A673 (cell line): Measurements from ENCODE around the gene ANXA5. TPM values are rescaled to one million over a fixed set of nuclear protein-coding genes. Genes with fewer than 3 reads are reported as not detected.

ENCODE experiments used
- BruUV-seq: library from RNA; stranded (reverse); fragments of 400-500 nt; replicated peaks from 2 replicates; lab custom pipeline; 2021; lab: Mats Ljungman, UMichigan
- CTCF ChIA-PET: fragments of 300-600 bp; sonication (Branson Sonifier 250); formaldehyde crosslinking; loops from one replicate; lab custom pipeline; 2022; ENCODE audit warnings: antibody characterized with exemption; lab: Charles Lee
- POLR2A ChIA-PET: fragments of 300-600 bp; sonication (Branson Sonifier 250); formaldehyde crosslinking; loops from one replicate; lab custom pipeline; 2022; ENCODE audit warnings: antibody characterized with exemption; ENCODE audit not compliant: low non-redundant PET; lab: Charles Lee
- DNase-seq: peaks from one replicate; pipeline ENCODE4 v3.0.0-alpha.2; 2015; ENCODE audit warnings: low spot score
- H3K27ac ChIP-seq: fragments of 200-600 bp; sonication (generic); 2 replicates; pipeline ENCODE4 v1.5.1; 2016; ENCODE audit warnings: mixed run types, low read depth, mild to moderate bottlenecking, mixed read lengths, antibody characterized with exemption, low read length; ENCODE audit not compliant: poor library complexity, severe bottlenecking
- H3K27me3 ChIP-seq: fragments of 200-600 bp; sonication (generic); replicated peaks from 2 replicates; pipeline ENCODE4 v1.6.1; 2017; ENCODE audit warnings: mixed run types, low read depth, mild to moderate bottlenecking, mixed read lengths, antibody characterized with exemption, low read length; ENCODE audit not compliant: insufficient read depth, poor library complexity
- H3K36me3 ChIP-seq: fragments of 200-600 bp; sonication (generic); 2 replicates; pipeline ENCODE4 v1.6.1; 2016; ENCODE audit warnings: mixed run types, mild to moderate bottlenecking, mixed read lengths, antibody characterized with exemption, low read length; ENCODE audit not compliant: insufficient read depth, poor library complexity, severe bottlenecking
- H3K4me1 ChIP-seq: fragments of 200-600 bp; sonication (generic); 2 replicates; pipeline ENCODE4 v1.6.1; 2017; ENCODE audit warnings: mixed run types, mild to moderate bottlenecking, mixed read lengths, antibody characterized with exemption, low read length; ENCODE audit not compliant: insufficient read depth, poor library complexity, severe bottlenecking
- H3K4me3 ChIP-seq: fragments of 200-600 bp; sonication (generic); 2 replicates; pipeline ENCODE4 v1.5.1; 2016; ENCODE audit warnings: low read depth, mixed run types, mild to moderate bottlenecking, mixed read lengths, low read length; ENCODE audit not compliant: poor library complexity, severe bottlenecking
- H3K9me3 ChIP-seq: fragments of 200-600 bp; sonication (generic); 2 replicates; pipeline ENCODE4 v1.6.1; 2016; ENCODE audit warnings: mixed run types, low read depth, mild to moderate bottlenecking, mixed read lengths, antibody characterized with exemption, low read length; ENCODE audit not compliant: poor library complexity, severe bottlenecking
- EZH2 ChIP-seq: fragments of 200-600 bp; sonication (generic); IDR thresholded peaks from 2 replicates; pipeline ENCODE4 v1.6.1; 2017; ENCODE audit warnings: borderline replicate concordance, low read depth, mild to moderate bottlenecking, mixed read lengths, antibody characterized with exemption, low read length; ENCODE audit not compliant: poor library complexity, severe bottlenecking
- intact Hi-C: fragments of 100-400 bp; cut with micrococcal nuclease; formaldehyde crosslinking; loops from one replicate; pipeline ENCODE4 v1.10.0; 2022; ENCODE audit not compliant: unreplicated experiment
- total RNA-seq: library from RNA; stranded (reverse); gene quantifications from 2 replicates; pipeline ENCODE4 v1.2.3, GENCODE V29; 2021
- TF ChIP-seq, protein P1 (sequence below): fragments of 300-800, 200-600 bp; sonication (generic); conservative IDR thresholded peaks from 2 replicates; pipeline ENCODE4 v1.5.1; 2017; ENCODE audit warnings: low read depth, mild to moderate bottlenecking, antibody characterized with exemption, low read length, moderate library complexity, mixed read lengths

ANXA5 gene
- total RNA-seq, 1 experiment from 2014 or later, result 389 TPM

- Histone ChIP-seq H3K27me3 (no peaks in the 10 kb centered on the region), H3K27ac (no peak overlapping the region), H3K4me1 (peaks cover 4% of the 10 kb centered on the region), H3K36me3 (no peaks in the 10 kb centered on the region), H3K4me3 (no peak overlapping the region), H3K9me3 (no peaks in the 10 kb centered on the region)
- ChIA-PET POLR2A (no interaction called here), CTCF (no interaction called here)
- TF ChIP-seq, protein P1, sequence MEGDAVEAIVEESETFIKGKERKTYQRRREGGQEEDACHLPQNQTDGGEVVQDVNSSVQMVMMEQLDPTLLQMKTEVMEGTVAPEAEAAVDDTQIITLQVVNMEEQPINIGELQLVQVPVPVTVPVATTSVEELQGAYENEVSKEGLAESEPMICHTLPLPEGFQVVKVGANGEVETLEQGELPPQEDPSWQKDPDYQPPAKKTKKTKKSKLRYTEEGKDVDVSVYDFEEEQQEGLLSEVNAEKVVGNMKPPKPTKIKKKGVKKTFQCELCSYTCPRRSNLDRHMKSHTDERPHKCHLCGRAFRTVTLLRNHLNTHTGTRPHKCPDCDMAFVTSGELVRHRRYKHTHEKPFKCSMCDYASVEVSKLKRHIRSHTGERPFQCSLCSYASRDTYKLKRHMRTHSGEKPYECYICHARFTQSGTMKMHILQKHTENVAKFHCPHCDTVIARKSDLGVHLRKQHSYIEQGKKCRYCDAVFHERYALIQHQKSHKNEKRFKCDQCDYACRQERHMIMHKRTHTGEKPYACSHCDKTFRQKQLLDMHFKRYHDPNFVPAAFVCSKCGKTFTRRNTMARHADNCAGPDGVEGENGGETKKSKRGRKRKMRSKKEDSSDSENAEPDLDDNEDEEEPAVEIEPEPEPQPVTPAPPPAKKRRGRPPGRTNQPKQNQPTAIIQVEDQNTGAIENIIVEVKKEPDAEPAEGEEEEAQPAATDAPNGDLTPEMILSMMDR, result no peak
- no peak for TF ChIP-seq EZH2
- no TSS peak for BruUV-seq
- DNase-seq, result no peak
- intact Hi-C loops, result no loop called here
Observed at GRCh38 chr4:121720109-121720508, 23.3 kb upstream of the ANXA5 start.

DNA sequence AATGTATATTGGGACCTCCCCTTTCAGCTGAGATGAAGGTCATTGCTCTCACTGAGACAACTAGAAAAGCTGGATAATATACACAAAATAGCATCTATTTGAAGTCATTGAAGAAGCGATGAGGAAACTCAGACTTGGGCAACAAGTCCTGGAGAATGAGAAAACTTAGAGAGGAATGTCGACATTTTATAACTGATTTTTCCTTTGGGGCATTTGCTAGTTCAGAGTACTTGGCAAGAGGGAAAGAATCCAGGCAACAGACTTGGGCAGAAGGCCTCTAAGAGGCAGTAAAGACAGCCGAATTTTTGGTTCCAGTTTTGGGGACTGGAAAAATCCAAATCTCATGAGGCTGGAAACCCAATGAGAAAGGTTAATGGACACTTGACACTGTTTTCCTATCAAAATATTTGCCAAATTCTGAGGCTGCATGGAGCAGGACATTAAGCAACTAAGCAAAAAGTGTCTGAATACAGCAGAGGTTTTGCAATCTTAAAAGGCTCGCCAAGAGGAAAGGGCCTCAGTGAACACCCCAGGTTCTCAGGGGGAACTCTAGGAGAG is 21.0 kb upstream of the ANXA5 start:
- DNase-seq, result no peak
- Histone ChIP-seq H3K4me3 (no peak overlapping the region), H3K4me1 (peaks cover 4% of the 10 kb centered on the region), H3K9me3 (no peaks in the 10 kb centered on the region), H3K27ac (no peak overlapping the region), H3K36me3 (no peaks in the 10 kb centered on the region), H3K27me3 (no peaks in the 10 kb centered on the region)
- CTCF ChIA-PET, result no interaction called here
- POLR2A ChIA-PET, result no interaction called here
- intact Hi-C loops, result no loop called here
- no TSS peak for BruUV-seq
- TF ChIP-seq, protein P1, result no peak
- TF ChIP-seq EZH2, result no peak

DNA sequence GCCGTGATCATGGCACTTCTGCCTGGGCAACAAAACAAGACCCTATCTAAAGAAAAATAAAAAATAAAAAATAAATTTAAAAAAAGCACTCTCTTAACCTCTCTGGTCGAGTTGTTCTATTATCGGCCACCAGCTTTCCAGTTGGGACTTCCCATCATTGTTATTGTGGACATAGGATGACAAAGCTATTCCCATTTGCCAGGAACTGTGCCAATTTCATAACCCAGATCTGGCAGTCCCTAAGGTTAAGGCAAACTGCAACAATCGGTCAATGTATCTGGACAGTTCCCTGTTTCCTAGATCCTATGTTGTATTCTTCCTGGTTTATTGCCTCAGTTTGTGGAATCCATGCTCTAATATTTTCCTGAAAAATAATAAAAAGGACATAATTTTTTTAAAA is 17.8 kb upstream of the ANXA5 start:
- TF ChIP-seq EZH2, result no peak
- TF ChIP-seq, protein P1, result no peak
- BruUV-seq, result no TSS peak
- peaks cover 14% of the 10 kb centered on the region for H3K4me1 ChIP-seq
- no peaks in the 10 kb centered on the region for H3K36me3 ChIP-seq
- no peak overlapping the region for H3K27ac ChIP-seq
- intact Hi-C loops, result no loop called here
- DNase-seq, result no peak
- ChIA-PET CTCF (no interaction called here), POLR2A (no interaction called here)
- H3K27me3 ChIP-seq, result no peaks in the 10 kb centered on the region
- no peak overlapping the region for H3K4me3 ChIP-seq
- no peaks in the 10 kb centered on the region for H3K9me3 ChIP-seq
